Heart right ventricle (tissue), 16 donors: ENCODE measurements around the gene TMEM151A. TPM values are rescaled to one million over a fixed set of nuclear protein-coding genes. Genes with fewer than 3 reads are reported as not detected.
A peak's percentile ranks its signal among the peaks of the same experiment; 100 is the strongest.

ENCODE experiments used
- ATAC-seq, 8 donors: fragments of 200-7000 bp; cut with Tn5 transposase; one replicate each; pipeline ENCODE4 v1.9.1; 2020; ENCODE audit warnings: mild to moderate bottlenecking in 8 of 8, moderate library complexity in 8 of 8, moderate number of reproducible peaks in 1 of 8
- DNase-seq, 2 donors: peaks; one replicate each; pipeline ENCODE4 v3.0.0-alpha.2; 2020
- H3K27ac ChIP-seq, 10 donors: fragments of 200-600 bp; sonication (generic) in 2 of 10; one replicate each; pipeline versions ENCODE4 v1.5.0 to v1.8.0; 2020 to 2022; ENCODE audit warnings: mild to moderate bottlenecking in 3 of 10
- H3K27me3 ChIP-seq, 7 donors: fragments of 200-600 bp; one replicate each; pipeline ENCODE4 v1.8.0; 2021 to 2022; ENCODE audit warnings: mild to moderate bottlenecking in 2 of 7
- H3K36me3 ChIP-seq, 9 donors: fragments of 200-600 bp; sonication (generic) in 1 of 9; one replicate each; pipeline versions ENCODE4 v1.5.0 to v1.8.0; 2020 to 2022; ENCODE audit warnings: mild to moderate bottlenecking in 2 of 9
- H3K4me1 ChIP-seq, 9 donors: fragments of 200-600 bp; sonication (generic) in 1 of 9; one replicate each; pipeline versions ENCODE4 v1.5.0 to v1.8.0; 2020 to 2022; ENCODE audit warnings: mild to moderate bottlenecking in 4 of 9
- H3K4me3 ChIP-seq, 10 donors: fragments of 200-600 bp; sonication (generic) in 2 of 10; one replicate each; pipeline versions ENCODE4 v1.5.0 to v1.8.0; 2020 to 2022; ENCODE audit warnings: mild to moderate bottlenecking in 7 of 10, moderate library complexity in 2 of 10
- H3K9me3 ChIP-seq, 11 donors: fragments of 200-600 bp in 10 of 11; sonication (generic) in 2 of 11; one replicate each; pipeline versions ENCODE4 v1.5.0 to v1.8.0; 2013 to 2022; ENCODE audit warnings: mild to moderate bottlenecking in 2 of 11, control low read depth in 1 of 11, moderate library complexity in 1 of 11
- CTCF ChIP-seq, 9 donors: fragments of 200-600 bp; sonication (generic) in 2 of 9; IDR thresholded peaks; one replicate each; pipeline versions ENCODE4 v1.5.0 to v1.8.0; 2021 to 2022; ENCODE audit warnings: antibody characterized with exemption in 9 of 9, mild to moderate bottlenecking in 5 of 9, moderate library complexity in 1 of 9
- WGBS, 2 donors: extraction: QIAGEN DNeasy Blood & Tissue Kit; methylation state at CpG; one replicate each; pipeline ENCODE4 v1.1.7; 2013; ENCODE audit warnings: inconsistent platforms in 1 of 2; 5-methylcytosine and 5-hydroxymethylcytosine counted together
- intact Hi-C, 10 donors: fragments of 100-400 bp; cut with DNase I; formaldehyde crosslinking; loops; one replicate each; pipeline versions ENCODE4 v1.11.1 to v1.14.2; 2022
- polyA plus RNA-seq, 2 donors: library from polyadenylated mRNA; stranded (reverse); fragments of 200-250 nt; gene quantifications; one replicate each; pipeline ENCODE4 v1.2.3, GENCODE V29; 2013
- total RNA-seq, 10 donors: library from RNA; stranded (reverse); fragmentation: NEBNext Ultra II Directional in 3 of 10; extraction: Animal tissue kit (Norgen Biotek cat#: 25700) in 3 of 10; gene quantifications; one replicate each; pipeline versions ENCODE4 v1.2.1 to v1.2.4, GENCODE V29; 2021 to 2023
- donor health status: Arrhythmogenic right ventricular cardiomyopathy.
- donor health status: ischemic (EF 13 %, LVEDD 7.1; RV severe dilation, severe dysfunction).
- donor health status: healthy with polysubstance abuse.
- donor health status: DM: no; HTN: yes; CAD: no.
- donor health status: DM: no; HTN: no; CAD: no.
- donor health status: ischemic (EF 25% LVEDD 6.9; RV normal size, moderate dysfunction).
- donor health status: ischemic (EF 25% LVEDD 5.7; RV mildly dilated, moderate dysfunction).
- donor health status: healthy.
- donor health status: DM: yes; HTN: yes; CAD: no.
- donor health status: Ischemic cardiomyopathy.
- donor health status: ischemic (EF 35%, LVEDD 5.7; RV mildly dilated, moderate dysfunction).
- donor health status: nonischemic (EF 11% LVEDD 7.7; RV severe dilation, severe dysfunction).
- donor health status: DM: yes; HTN: yes; CAD: no.
- donor health status: PGD.
- donor health status: ischemic (EF 29% LVEDD 5.4; RV normal size, mild dysfunction).
- donor health status: nonischemic (EF 23%, LVEDD 6.1; RV moderate dilation, normal function).

The TMEM151A gene
- total and polyA plus RNA-seq, 12 donors, result 0.10 to 0.24 (median 0.19) TPM; not detected in 7

- no peak overlapping the region for H3K4me3 ChIP-seq
- H3K27ac ChIP-seq, result peak overlapping the region in 4 of 10 donors; percentile 22 to 58 (median 36)
- no peaks in the 10 kb centered on the region for H3K9me3 ChIP-seq
- peaks cover 16 to 49% (median 29%) of the 10 kb centered on the region in 9 donors for H3K4me1 ChIP-seq
- intact Hi-C loops, result no loop called here
- peak in 7 of 8 donors; percentile 20 to 66 (median 41) for ATAC-seq
- H3K36me3 ChIP-seq, result no peaks in the 10 kb centered on the region
- WGBS, 2 donors, result 71 to 75% methylated on average over 11 of the region's 11 CpGs
- peak in 1 of 2 donors; percentile 74 for DNase-seq
- no peaks in the 10 kb centered on the region for H3K27me3 ChIP-seq
- TF ChIP-seq CTCF (IDR thresholded peaks at IDR 0.05), result no peak
Measured at GRCh38 chr11:66322732-66323427, 31.2 kb downstream of the TMEM151A start.

GRCh38 chr11:66323684-66324083 lies 32.0 kb downstream of the TMEM151A start:
- intact Hi-C loops, result no loop called here
- no peak for DNase-seq
- H3K27me3 ChIP-seq, result no peaks in the 10 kb centered on the region
- no peaks in the 10 kb centered on the region for H3K36me3 ChIP-seq
- H3K4me3 ChIP-seq, result no peak overlapping the region
- no peak overlapping the region for H3K27ac ChIP-seq
- no peaks in the 10 kb centered on the region for H3K9me3 ChIP-seq
- TF ChIP-seq CTCF (IDR thresholded peaks at IDR 0.05), result no peak
- H3K4me1 ChIP-seq, result peaks cover 19 to 49% (median 32%) of the 10 kb centered on the region in 9 donors
- ATAC-seq, result no peak
- 100% methylated on average over 1 of the region's 1 CpG for WGBS, 2 donors

GRCh38 chr11:66324664-66325063 lies 33.0 kb downstream of the TMEM151A start:
- H3K9me3 ChIP-seq, result no peaks in the 10 kb centered on the region
- no peaks in the 10 kb centered on the region for H3K27me3 ChIP-seq
- intact Hi-C loops, result loop anchor here in 1 of 10 donors (5.0 kb wide), 1 partner anchor 102 kb away; no protein-coding TSS in a partner anchor
- WGBS, 2 donors, result 80 to 86% methylated on average over 10 of the region's 10 CpGs
- no peak for TF ChIP-seq CTCF (IDR thresholded peaks at IDR 0.05)
- H3K27ac ChIP-seq, result peak overlapping the region in 1 of 10 donors; percentile 8
- ATAC-seq (no peak), DNase-seq (no peak)
- H3K4me3 ChIP-seq, result no peak overlapping the region
- H3K4me1 ChIP-seq, result peaks cover 21 to 50% (median 32%) of the 10 kb centered on the region in 9 donors
- H3K36me3 ChIP-seq, result no peaks in the 10 kb centered on the region

- TF ChIP-seq CTCF (IDR thresholded peaks at IDR 0.05), result no peak
- Histone ChIP-seq H3K36me3 (no peaks in the 10 kb centered on the region), H3K4me1 (peaks cover 21 to 50% (median 32%) of the 10 kb centered on the region in 9 donors), H3K9me3 (no peaks in the 10 kb centered on the region), H3K27ac (peak overlapping the region in 7 of 10 donors; percentile 5 to 89 (median 78)), H3K27me3 (no peaks in the 10 kb centered on the region), H3K4me3 (no peak overlapping the region)
- 83 to 86% methylated on average over 8 of the region's 8 CpGs for WGBS, 2 donors
- no peak for DNase-seq
- intact Hi-C loops, result loop anchor here in 1 of 10 donors (5.0 kb wide), 1 partner anchor 103 kb away; no protein-coding TSS in a partner anchor
- ATAC-seq, result no peak
Measured at GRCh38 chr11:66325263-66325671, 33.6 kb downstream of the TMEM151A start.
